H1 (cell line): ENCODE measurements around the gene CLTCL1. TPM values are rescaled to one million over a fixed set of nuclear protein-coding genes. Genes with fewer than 3 reads are reported as not detected.

ENCODE experiments used
- CTCF ChIA-PET: fragments of 300-600 bp; sonication (Branson Sonifier 250); formaldehyde crosslinking; loops from one replicate; lab custom pipeline; 2021; ENCODE audit not compliant: partially characterized antibody; lab: Charles Lee
- POLR2A ChIA-PET: fragments of 300-600 bp; sonication (Branson Sonifier 250); formaldehyde crosslinking; loops from one replicate; lab custom pipeline; 2021; ENCODE audit warnings: inconsistent platforms; ENCODE audit not compliant: partially characterized antibody; lab: Charles Lee
- DNase-seq, 2 experiments: peaks; one replicate each; pipeline versions ENCODE4 v3.0.0 to v3.0.0-alpha.2; 2010 to 2022; ENCODE audit warnings: low spot score in 2 of 2, low read depth in 1 of 2, mixed read lengths in 1 of 2
- FAIRE-seq: peaks from 2 replicates; lab custom pipeline; 2011; peaks lifted over from hg19 to GRCh38; lab: Jason Lieb, UNC
- H2AFZ ChIP-seq: 2 replicates; pipeline ENCODE4 v1.8.1; 2012; ENCODE audit warnings: low read length, inconsistent platforms
- H2AK5ac ChIP-seq: 2 replicates; pipeline ENCODE4 v1.6.1; 2013; ENCODE audit warnings: low read depth, low read length
- H2BK120ac ChIP-seq: replicated peaks from 2 replicates; pipeline ENCODE3; 2013; ENCODE audit warnings: low read depth, low read length, inconsistent platforms
- H2BK12ac ChIP-seq: 2 replicates; pipeline ENCODE4 v1.6.1; 2013; ENCODE audit warnings: low read depth, low read length
- H2BK15ac ChIP-seq: 2 replicates; pipeline ENCODE4 v1.6.1; 2013; ENCODE audit warnings: low read length
- H2BK20ac ChIP-seq: 2 replicates; pipeline ENCODE4 v1.6.1; 2013; ENCODE audit warnings: low read length
- H2BK5ac ChIP-seq: 2 replicates; pipeline ENCODE4 v1.6.1; 2013; ENCODE audit warnings: low read depth, low read length
- H3K14ac ChIP-seq: 2 replicates; pipeline ENCODE4 v1.6.1; 2013; ENCODE audit warnings: inconsistent platforms; ENCODE audit not compliant: insufficient read length
- H3K18ac ChIP-seq: 2 replicates; pipeline ENCODE4 v1.6.1; 2013; ENCODE audit warnings: low read length; ENCODE audit errors: extremely low read depth
- H3K23ac ChIP-seq: 2 replicates; pipeline ENCODE4 v1.6.1; 2013; ENCODE audit warnings: inconsistent platforms; ENCODE audit not compliant: insufficient read length
- H3K23me2 ChIP-seq: 2 replicates; pipeline ENCODE4 v1.6.1; 2013; ENCODE audit warnings: low read depth, low read length
- H3K27ac ChIP-seq: 2 replicates; pipeline ENCODE4 v1.6.1; 2011; ENCODE audit warnings: low read depth, low read length, inconsistent platforms
- H3K27me3 ChIP-seq, 4 experiments: replicated peaks in 1 of 4; 1 replicate in 1 of 4; 2 replicates in 3 of 4; pipeline versions ENCODE4 v1.6.1 to v1.8.1; 2011 to 2013; ENCODE audit warnings: low read length in 3 of 4, mild to moderate bottlenecking in 3 of 4, inconsistent platforms in 2 of 4, mixed read lengths in 2 of 4, moderate library complexity in 1 of 4; ENCODE audit not compliant: control insufficient read depth in 3 of 4, insufficient read depth in 3 of 4; ENCODE audit errors: extremely low read depth in 1 of 4
- H3K36me3 ChIP-seq, 4 experiments: 2 replicates each; pipeline versions ENCODE4 v1.6.1 to v1.8.1; 2011 to 2013; ENCODE audit warnings: mild to moderate bottlenecking in 4 of 4, low read length in 3 of 4, moderate library complexity in 2 of 4, control low read depth in 1 of 4, inconsistent platforms in 1 of 4; ENCODE audit not compliant: insufficient read depth in 4 of 4, control insufficient read depth in 2 of 4
- H3K4ac ChIP-seq: replicated peaks from 2 replicates; pipeline ENCODE3; 2013; ENCODE audit warnings: low read length, low read depth, mixed read lengths, inconsistent platforms; ENCODE audit not compliant: insufficient read length
- H3K4me1 ChIP-seq, 4 experiments: replicated peaks in 1 of 4; 1 replicate in 1 of 4; 2 replicates in 3 of 4; pipeline versions ENCODE4 v1.6.1 to v1.8.1; 2011 to 2013; ENCODE audit warnings: low read length in 3 of 4, inconsistent platforms in 2 of 4, mixed read lengths in 1 of 4; ENCODE audit not compliant: insufficient read depth in 4 of 4, control insufficient read depth in 3 of 4
- H3K4me2 ChIP-seq, 2 experiments: 2 replicates each; pipeline versions ENCODE4 v1.6.1 to v1.8.1; 2011 to 2013; ENCODE audit warnings: low read depth in 2 of 2, low read length in 2 of 2, control low read depth in 1 of 2, inconsistent platforms in 1 of 2, mild to moderate bottlenecking in 1 of 2; ENCODE audit not compliant: insufficient read depth in 1 of 2
- H3K4me3 ChIP-seq, 4 experiments: fragments of 200-600, 300-600 bp in 1 of 4; sonication (generic), shearing (Covaris generic), sonication (Bioruptor Twin) in 1 of 4; 2 replicates each; pipeline versions ENCODE4 v1.5.1 to v1.8.1; 2011 to 2016; ENCODE audit warnings: low read length in 4 of 4, low read depth in 3 of 4, control low read depth in 2 of 4, inconsistent platforms in 2 of 4, mild to moderate bottlenecking in 2 of 4, mixed read lengths in 1 of 4, moderate library complexity in 1 of 4; ENCODE audit not compliant: insufficient read depth in 2 of 4; ENCODE audit errors: extremely low read depth in 1 of 4
- H3K56ac ChIP-seq: replicated peaks from 2 replicates; pipeline ENCODE3; 2013; ENCODE audit warnings: low read depth, mild to moderate bottlenecking, mixed read lengths, low read length, inconsistent platforms; ENCODE audit not compliant: insufficient read length
- H3K79me1 ChIP-seq: 2 replicates; pipeline ENCODE4 v1.6.1; 2013; ENCODE audit warnings: low read depth, low read length, control low read depth
- H3K79me2 ChIP-seq, 2 experiments: 2 replicates each; pipeline versions ENCODE4 v1.6.1 to v1.8.1; 2012 to 2013; ENCODE audit warnings: low read length in 2 of 2, mild to moderate bottlenecking in 2 of 2, inconsistent platforms in 1 of 2; ENCODE audit not compliant: insufficient read depth in 2 of 2, control insufficient read depth in 1 of 2
- H3K9ac ChIP-seq, 4 experiments: replicated peaks in 1 of 4; 1 replicate in 1 of 4; 2 replicates in 3 of 4; pipeline versions ENCODE4 v1.6.1 to v1.8.1; 2011 to 2013; ENCODE audit warnings: low read depth in 3 of 4, low read length in 3 of 4, control low read depth in 2 of 4, mild to moderate bottlenecking in 2 of 4, moderate library complexity in 2 of 4, inconsistent platforms in 1 of 4; ENCODE audit errors: extremely low read depth in 1 of 4
- H3K9me3 ChIP-seq, 2 experiments: 2 replicates each; pipeline versions ENCODE4 v1.6.1 to v1.8.1; 2012 to 2013; ENCODE audit warnings: mild to moderate bottlenecking in 2 of 2, moderate library complexity in 2 of 2, control low read depth in 1 of 2, inconsistent platforms in 1 of 2, low read depth in 1 of 2, low read length in 1 of 2, mixed read lengths in 1 of 2; ENCODE audit not compliant: insufficient read depth in 2 of 2
- H4K20me1 ChIP-seq, 2 experiments: replicated peaks in 1 of 2; 2 replicates each; pipeline versions ENCODE3 to v1.8.1; 2011 to 2013; ENCODE audit warnings: inconsistent platforms in 2 of 2, low read length in 2 of 2, mild to moderate bottlenecking in 1 of 2; ENCODE audit not compliant: insufficient read depth in 2 of 2, control insufficient read depth in 1 of 2
- H4K5ac ChIP-seq: 2 replicates; pipeline ENCODE4 v1.6.1; 2013; ENCODE audit warnings: low read length, low read depth, mixed read lengths, inconsistent platforms; ENCODE audit not compliant: insufficient read length
- H4K8ac ChIP-seq: 2 replicates; pipeline ENCODE4 v1.8.0; 2013; ENCODE audit warnings: mild to moderate bottlenecking, moderate library complexity, low read length, inconsistent platforms; ENCODE audit not compliant: insufficient read depth; ENCODE audit errors: extremely low read depth
- H4K91ac ChIP-seq: replicated peaks from 2 replicates; pipeline ENCODE3; 2013; ENCODE audit warnings: low read length, mixed read lengths, inconsistent platforms; ENCODE audit not compliant: insufficient read length
- CBX8 ChIP-seq: fragments of 300-800, 300-1000 bp; sonication (generic); IDR thresholded peaks from 2 replicates; pipeline ENCODE4 v1.7.1; 2016; ENCODE audit warnings: low read depth, low read length, borderline replicate concordance
- CTBP2 ChIP-seq: IDR thresholded peaks from 2 replicates; pipeline ENCODE4 v1.7.0; 2011; ENCODE audit warnings: borderline replicate concordance, mild to moderate bottlenecking, moderate library complexity, mixed read lengths, low read length; ENCODE audit not compliant: insufficient read depth, insufficient read length
- EP300 ChIP-seq, 2 experiments: IDR thresholded peaks; 1 replicate in 1 of 2; 2 replicates in 1 of 2; pipeline ENCODE4 v1.6.1; 2011 to 2012; ENCODE audit warnings: low read depth in 2 of 2, low read length in 2 of 2, mild to moderate bottlenecking in 2 of 2, borderline replicate concordance in 1 of 2, inconsistent platforms in 1 of 2, moderate library complexity in 1 of 2
- KDM4A ChIP-seq: IDR thresholded peaks from one replicate; pipeline ENCODE4 v1.7.1; 2012; ENCODE audit warnings: low read depth, mild to moderate bottlenecking, moderate library complexity, low read length, inconsistent platforms; ENCODE audit not compliant: severe bottlenecking
- KDM5A ChIP-seq: fragments of 200-600 bp; IDR thresholded peaks from 2 replicates; pipeline ENCODE4 v1.7.1; 2012; ENCODE audit warnings: mild to moderate bottlenecking, low read length, inconsistent platforms, mixed read lengths
- NANOG ChIP-seq: IDR thresholded peaks from 2 replicates; pipeline ENCODE4 v1.6.1; 2011; ENCODE audit warnings: low read length, low read depth, mild to moderate bottlenecking, inconsistent platforms; ENCODE audit not compliant: insufficient read depth, poor library complexity, severe bottlenecking
- RNF2 ChIP-seq: fragments of 200-900, 300-1000 bp; sonication (generic); IDR thresholded peaks from 2 replicates; pipeline ENCODE4 v1.7.1; 2016; ENCODE audit warnings: borderline replicate concordance, low read depth, mild to moderate bottlenecking, antibody characterized with exemption, low read length; ENCODE audit not compliant: poor library complexity, severe bottlenecking; ENCODE audit errors: missing control alignments
- TCF12 ChIP-seq: IDR thresholded peaks from 2 replicates; pipeline ENCODE4 v1.6.1; 2011; ENCODE audit warnings: low read depth, mild to moderate bottlenecking, low read length
- YY1 ChIP-seq: IDR thresholded peaks from 2 replicates; pipeline ENCODE4 v1.6.1; 2011; ENCODE audit warnings: low read depth, mild to moderate bottlenecking, low read length
- WGBS, 2 experiments: shearing (Covaris generic) in 1 of 2; methylation state at CpG; one replicate each; pipeline versions ENCODE4 v1.1.6 to v1.1.7; 2013 to 2015; ENCODE audit warnings: low lambda C conversion rate in 2 of 2, mixed read lengths in 2 of 2, inconsistent platforms in 1 of 2, low coverage in 1 of 2, missing lambda C conversion rate in 1 of 2; ENCODE audit not compliant: insufficient replicate concordance in 2 of 2, insufficient coverage in 1 of 2, insufficient read length in 1 of 2; ENCODE audit errors: extremely low coverage in 1 of 2, missing lambda C conversion rate in 1 of 2; 5-methylcytosine and 5-hydroxymethylcytosine counted together
- polyA plus RNA-seq, 7 experiments: library from polyadenylated mRNA; depleted of rRNA in 3 of 7; stranded (reverse) in 5 of 7; unstranded in 2 of 7; fragments of >200 nt in 5 of 7; fragments of 200-250 nt in 2 of 7; gene quantifications; 1 replicate in 5 of 7; 2 replicates in 1 of 7; 4 replicates in 1 of 7; pipeline versions ENCODE4 v1.2.1 to v1.2.3, GENCODE V29; 2011 to 2013; ENCODE audit warnings: missing spikeins in 2 of 7, mixed read lengths in 2 of 7
- total RNA-seq: library from RNA; stranded (reverse); fragmentation: NEBNext Ultra II Directional; extraction: Animal tissue kit (Norgen Biotek cat#: 25700); gene quantifications from 2 replicates; pipeline ENCODE4 v1.2.1, GENCODE V29; 2021
- TF ChIP-seq, protein P1 (sequence below), 3 experiments: IDR thresholded peaks; 1 replicate in 2 of 3; 2 replicates in 1 of 3; pipeline versions ENCODE4 v1.5.1 to v1.6.1; 2011; ENCODE audit warnings: low read length in 3 of 3, mild to moderate bottlenecking in 3 of 3, inconsistent platforms in 2 of 3, low read depth in 1 of 3, moderate library complexity in 1 of 3; ENCODE audit not compliant: insufficient read depth in 1 of 3; ENCODE audit errors: control extremely low read depth in 1 of 3

The CLTCL1 gene
- total and polyA plus RNA-seq, 2 of the 8 experiments (the other 6 are each of a cell fraction or from before 2014, with no cell fraction given), result 12.4 to 17.0 TPM

- no peak overlapping the region for H2BK12ac ChIP-seq
- TF ChIP-seq CBX8 (no peak), YY1 (no peak), KDM4A (no peak), EP300 (IDR thresholded peaks at IDR 0.05; ENCODE audit: borderline replicate concordance in 1 of 2, low read depth in 2 of 2, low read length in 2 of 2) (no peak), RNF2 (no peak), CTBP2 (no peak), TCF12 (no peak), KDM5A (no peak), NANOG (no peak)
- TF ChIP-seq, protein P1, sequence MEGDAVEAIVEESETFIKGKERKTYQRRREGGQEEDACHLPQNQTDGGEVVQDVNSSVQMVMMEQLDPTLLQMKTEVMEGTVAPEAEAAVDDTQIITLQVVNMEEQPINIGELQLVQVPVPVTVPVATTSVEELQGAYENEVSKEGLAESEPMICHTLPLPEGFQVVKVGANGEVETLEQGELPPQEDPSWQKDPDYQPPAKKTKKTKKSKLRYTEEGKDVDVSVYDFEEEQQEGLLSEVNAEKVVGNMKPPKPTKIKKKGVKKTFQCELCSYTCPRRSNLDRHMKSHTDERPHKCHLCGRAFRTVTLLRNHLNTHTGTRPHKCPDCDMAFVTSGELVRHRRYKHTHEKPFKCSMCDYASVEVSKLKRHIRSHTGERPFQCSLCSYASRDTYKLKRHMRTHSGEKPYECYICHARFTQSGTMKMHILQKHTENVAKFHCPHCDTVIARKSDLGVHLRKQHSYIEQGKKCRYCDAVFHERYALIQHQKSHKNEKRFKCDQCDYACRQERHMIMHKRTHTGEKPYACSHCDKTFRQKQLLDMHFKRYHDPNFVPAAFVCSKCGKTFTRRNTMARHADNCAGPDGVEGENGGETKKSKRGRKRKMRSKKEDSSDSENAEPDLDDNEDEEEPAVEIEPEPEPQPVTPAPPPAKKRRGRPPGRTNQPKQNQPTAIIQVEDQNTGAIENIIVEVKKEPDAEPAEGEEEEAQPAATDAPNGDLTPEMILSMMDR (IDR thresholded peaks at IDR 0.05; ENCODE audit: control extremely low read depth in 1 of 3, insufficient read depth in 1 of 3, low read depth in 1 of 3, low read length in 3 of 3), result no peak
Measured at GRCh38 chr22:19166421-19166820, 125.1 kb downstream of the CLTCL1 start.

More at GRCh38 chr22:19166421-19166820, 125.1 kb downstream of the CLTCL1 start:
- H4K20me1 ChIP-seq, result peaks cover 0 to 2% of the 10 kb centered on the region in 2 experiments
- no peak overlapping the region for H3K4ac ChIP-seq
- H4K5ac ChIP-seq, result no peak overlapping the region
- no peak overlapping the region for H2BK15ac ChIP-seq
- H3K18ac ChIP-seq, result no peak overlapping the region
- no peak overlapping the region for H2BK20ac ChIP-seq
- ChIA-PET CTCF (interaction anchor here (0.6 to 2.3 kb wide), 2 partner anchors 11 to 122 kb away, joined by 3 to 11 read pairs; no protein-coding TSS in a partner anchor), POLR2A (no interaction called here)
- H3K23ac ChIP-seq, result no peak overlapping the region
- H2AFZ ChIP-seq, result no peak overlapping the region
- no peak overlapping the region for H4K8ac ChIP-seq
- H2AK5ac ChIP-seq, result no peak overlapping the region
- no peak overlapping the region for H2BK5ac ChIP-seq
- H3K9ac ChIP-seq, result no peak overlapping the region
- WGBS, 2 experiments, result 86% methylated on average over 8 of the region's 8 CpGs; no CpG with 5 or more reads in 1 of the 2 experiments
- no peaks in the 10 kb centered on the region for H3K79me2 ChIP-seq
- peaks cover 0 to 11% (median 7%) of the 10 kb centered on the region in 4 experiments; a peak in 6 of 7 replicates for H3K4me1 ChIP-seq
- H3K9me3 ChIP-seq, result no peaks in the 10 kb centered on the region
- H3K56ac ChIP-seq, result no peak overlapping the region
- no peak overlapping the region for H2BK120ac ChIP-seq
- no peak overlapping the region for H3K4me3 ChIP-seq
- H3K4me2 ChIP-seq, result no peak overlapping the region
- H3K27ac ChIP-seq, result no peak overlapping the region
- H3K79me1 ChIP-seq, result no peaks in the 10 kb centered on the region
- no peak overlapping the region for H4K91ac ChIP-seq
- peaks cover 20 to 46% (median 38%) of the 10 kb centered on the region in 4 experiments for H3K27me3 ChIP-seq
- no peak overlapping the region for H3K14ac ChIP-seq
- DNase-seq (no peak), FAIRE-seq (no peak)
- peaks cover 4% of the 10 kb centered on the region for H3K23me2 ChIP-seq
- no peaks in the 10 kb centered on the region for H3K36me3 ChIP-seq
